HG03135 (cell line): ENCODE data around the gene PRELID1.

Source experiments
- ATAC-seq: cut with Tn5 transposase; IDR thresholded peaks from one replicate; pipeline ENCODE4 v1.9.1; 2021; ENCODE audit warnings: mild to moderate bottlenecking, moderate library complexity; ENCODE audit not compliant: unreplicated experiment

Gene PRELID1

DNA sequence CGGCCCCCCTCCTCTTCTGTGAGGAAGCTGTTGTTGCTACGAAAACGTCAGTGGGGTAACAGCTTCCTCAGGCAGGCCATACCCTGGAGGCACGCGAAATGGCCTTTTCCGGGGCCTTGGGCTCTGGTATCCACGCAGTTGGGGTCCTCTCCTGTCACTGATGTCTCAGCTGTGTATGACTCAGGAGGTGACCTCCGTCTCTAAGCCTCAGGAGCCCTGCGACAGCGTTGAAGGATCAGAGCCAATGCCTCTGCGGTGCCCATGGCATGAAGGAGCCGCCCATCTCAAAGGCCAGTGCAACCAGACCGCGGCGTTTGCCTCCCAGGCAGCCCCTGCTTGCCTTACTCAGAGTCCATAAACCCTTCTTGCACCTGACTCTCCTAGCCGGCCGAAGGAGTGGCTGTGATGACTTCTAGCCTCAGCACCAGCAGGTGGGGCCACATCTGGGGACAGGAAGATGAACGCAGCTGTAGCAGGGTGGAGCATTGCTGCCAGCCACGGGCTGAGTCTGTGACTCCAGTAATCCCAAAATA lies 9.1 kb downstream of the PRELID1 start:
- ATAC-seq, result peak; percentile 31

DNA sequence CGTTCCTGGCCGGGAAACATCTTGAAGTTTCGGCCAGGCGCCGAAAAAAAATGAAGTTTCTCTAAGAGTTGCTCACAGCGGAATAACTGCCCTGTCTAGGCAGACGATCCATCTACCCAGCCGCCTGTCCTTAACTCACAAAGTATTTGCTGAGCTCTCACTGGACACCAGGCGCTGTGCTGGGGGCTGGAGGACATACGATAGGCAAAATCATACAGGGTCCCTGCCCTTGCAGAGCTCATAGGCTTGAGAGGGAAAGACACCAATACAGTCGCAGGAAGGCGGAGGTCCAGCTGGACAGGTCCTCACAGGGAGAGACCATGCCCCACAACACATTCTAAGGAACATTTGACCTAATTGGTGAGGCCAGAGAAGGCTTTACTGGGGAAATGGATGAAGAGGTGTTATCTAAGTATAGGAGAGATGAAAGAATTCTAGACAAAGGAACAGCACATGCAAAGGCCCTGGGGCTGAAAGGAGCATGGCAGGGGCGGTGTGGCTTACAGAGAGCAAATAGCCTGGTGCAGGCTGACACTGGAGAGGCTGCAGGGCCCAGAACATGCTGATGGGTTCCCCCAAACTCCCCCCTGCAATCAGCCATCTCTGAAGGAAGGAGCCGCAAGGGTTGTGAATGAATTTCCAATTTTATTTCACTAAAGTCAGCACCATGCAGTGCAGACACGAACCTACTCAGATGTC lies 10.1 kb downstream of the PRELID1 start:
- no peak for ATAC-seq

DNA sequence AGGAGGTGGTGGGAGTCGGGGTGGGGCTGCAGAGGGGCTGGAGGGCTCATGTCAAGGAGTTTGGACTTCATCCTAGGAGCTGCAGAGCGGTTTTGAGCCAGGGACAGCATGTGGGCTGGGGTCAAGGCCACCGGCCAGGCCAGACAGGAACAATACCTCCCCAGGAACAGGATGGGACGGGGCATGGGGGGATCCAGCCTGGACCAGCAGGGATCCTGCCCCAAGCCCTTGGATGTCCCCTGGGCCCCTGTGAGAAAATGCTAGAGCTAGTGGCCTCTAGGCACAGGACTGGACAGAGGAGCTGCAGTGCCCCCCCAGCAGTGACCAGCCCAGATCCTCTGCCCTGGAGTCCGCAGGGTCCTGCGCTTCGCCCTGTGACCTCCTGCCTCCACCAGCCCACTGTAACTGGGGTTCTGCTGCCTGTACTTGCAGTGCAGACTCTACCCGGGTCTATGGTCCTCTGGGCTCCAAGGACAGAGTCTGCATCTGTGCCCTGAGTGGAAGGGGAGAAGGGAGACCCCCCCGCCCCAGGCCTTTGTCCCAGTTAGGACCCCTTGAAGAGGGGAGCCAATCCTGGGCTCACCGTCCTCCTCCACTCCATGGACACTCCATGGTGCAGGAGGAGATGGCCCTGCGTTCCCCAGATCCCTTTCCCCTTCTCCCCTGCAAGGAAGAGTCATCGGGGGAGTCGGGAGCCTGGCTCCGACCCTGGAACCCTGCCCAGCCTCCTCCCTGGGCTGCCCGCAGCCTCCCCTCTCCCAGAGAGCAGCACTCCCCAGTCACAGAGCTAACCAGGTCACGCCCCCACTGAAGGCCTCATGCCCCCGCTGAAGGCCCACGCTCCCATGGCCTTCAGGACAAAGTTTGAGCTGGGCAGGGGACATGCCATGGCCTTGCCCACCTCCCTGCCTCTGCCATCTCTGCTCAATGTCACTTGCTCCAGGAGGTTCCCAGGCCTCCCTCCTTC lies 11.1 kb downstream of the PRELID1 start:
- ATAC-seq, result no peak

DNA sequence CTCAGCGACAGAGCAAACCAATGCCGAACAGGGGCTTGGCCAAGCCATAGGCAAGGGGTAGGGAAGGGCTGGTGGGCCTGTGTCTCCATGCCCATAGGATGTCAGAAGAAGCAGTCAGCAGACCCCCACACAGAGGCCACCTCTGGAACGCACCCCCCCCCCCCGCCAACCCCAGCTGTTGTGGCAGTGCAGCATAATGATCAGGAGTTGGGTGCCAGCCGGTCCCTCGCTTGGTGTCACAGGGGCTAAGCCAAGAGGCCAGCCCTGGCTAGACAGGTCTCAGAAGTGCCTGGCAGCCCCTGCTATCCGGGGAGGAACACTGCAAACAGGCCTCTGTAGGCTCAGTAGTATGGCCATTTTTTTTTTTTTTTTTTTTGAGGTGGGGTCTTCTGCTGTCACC lies 11.8 kb downstream of the PRELID1 start:
- no peak for ATAC-seq

DNA sequence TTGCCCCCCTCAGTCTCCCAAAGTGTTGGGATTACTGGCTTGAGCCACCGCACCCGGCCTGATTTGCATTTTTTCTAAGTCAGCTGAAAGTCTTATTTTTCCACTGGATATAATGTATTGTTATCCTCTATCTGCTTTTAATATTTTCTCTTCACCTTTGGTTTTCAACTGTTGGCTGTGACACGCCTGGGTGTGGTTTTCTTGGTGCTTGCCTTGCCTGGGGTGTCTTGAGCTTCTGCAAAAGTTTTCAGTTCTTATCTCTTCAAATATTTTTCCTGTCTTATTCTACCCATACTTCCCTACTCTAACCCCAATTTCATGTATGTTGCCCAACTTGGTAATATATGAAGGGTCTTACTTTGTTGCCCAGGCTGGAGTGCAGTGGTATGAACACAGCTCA lies 12.4 kb downstream of the PRELID1 start:
- no peak for ATAC-seq

DNA sequence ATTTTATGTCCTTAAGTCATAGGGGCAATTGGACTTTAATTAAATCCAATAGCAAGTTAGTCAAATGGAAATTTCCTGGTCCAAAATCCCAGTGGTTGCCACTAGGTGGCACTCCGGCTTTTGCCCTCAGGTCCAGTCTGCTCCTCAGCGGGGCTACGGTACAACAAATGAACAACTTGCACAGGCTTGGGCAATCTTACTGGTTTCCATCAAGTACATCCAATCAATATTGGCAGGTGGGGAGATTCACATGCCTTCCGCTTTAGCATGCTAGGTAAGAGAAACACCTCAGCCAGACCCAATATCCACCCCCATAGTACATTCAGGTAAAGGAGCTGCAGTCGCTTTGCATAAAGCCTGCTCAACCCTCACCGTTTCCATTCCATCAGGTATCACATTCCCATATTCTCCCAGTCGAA lies 14.4 kb downstream of the PRELID1 start:
- no peak for ATAC-seq

DNA sequence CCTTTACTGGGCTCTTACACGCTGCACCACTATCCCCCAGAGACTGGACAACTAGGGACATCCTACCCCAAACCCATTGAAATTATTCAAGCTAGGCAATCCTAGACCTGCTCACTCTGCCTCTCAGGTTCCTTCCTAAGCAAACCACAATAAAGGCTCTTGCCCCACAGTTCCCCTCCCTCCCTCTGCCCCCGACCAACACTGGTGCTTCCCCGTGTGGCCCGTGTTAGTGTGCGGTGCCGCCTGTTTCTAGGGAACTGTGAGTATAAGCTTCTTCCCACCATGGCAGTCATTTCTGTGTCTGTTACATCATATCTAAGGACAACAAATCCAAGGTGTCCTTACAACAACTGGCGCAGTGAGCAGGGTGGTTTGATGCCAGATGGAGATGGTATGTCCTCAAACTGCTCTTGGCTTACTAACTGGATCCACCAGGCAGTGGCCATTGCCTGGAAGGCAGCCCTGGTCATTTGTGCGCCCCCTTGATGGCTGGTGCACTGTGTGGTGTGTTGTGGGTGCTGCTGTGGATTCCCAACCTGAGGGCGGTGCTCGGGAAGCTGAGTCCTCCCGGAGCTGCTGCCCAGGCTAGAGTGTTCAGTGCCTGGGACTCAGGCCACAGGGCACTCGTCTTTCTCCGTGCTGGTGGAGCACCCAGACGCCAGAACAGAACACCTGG lies 16.5 kb downstream of the PRELID1 start:
- ATAC-seq, result no peak

DNA sequence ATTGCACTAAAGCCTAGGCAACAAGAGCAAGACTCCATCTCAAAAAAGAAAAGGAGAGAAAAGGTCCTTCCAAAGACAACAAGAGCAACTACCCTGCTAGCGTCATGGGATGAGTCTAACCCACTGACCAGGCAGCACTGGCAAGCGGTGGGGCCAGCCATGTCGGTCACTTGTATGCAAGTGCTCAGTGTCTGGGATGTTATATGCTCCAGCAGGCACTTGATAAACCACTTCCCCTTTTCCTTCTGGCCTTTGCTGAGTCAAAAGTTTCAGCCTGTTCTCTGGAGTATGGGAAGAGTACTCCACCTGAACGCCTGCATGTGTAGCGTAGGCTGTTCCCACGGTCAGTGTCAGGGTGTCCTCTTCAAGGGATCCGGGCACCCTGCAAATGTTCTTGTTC lies 17.3 kb downstream of the PRELID1 start:
- no peak for ATAC-seq

DNA sequence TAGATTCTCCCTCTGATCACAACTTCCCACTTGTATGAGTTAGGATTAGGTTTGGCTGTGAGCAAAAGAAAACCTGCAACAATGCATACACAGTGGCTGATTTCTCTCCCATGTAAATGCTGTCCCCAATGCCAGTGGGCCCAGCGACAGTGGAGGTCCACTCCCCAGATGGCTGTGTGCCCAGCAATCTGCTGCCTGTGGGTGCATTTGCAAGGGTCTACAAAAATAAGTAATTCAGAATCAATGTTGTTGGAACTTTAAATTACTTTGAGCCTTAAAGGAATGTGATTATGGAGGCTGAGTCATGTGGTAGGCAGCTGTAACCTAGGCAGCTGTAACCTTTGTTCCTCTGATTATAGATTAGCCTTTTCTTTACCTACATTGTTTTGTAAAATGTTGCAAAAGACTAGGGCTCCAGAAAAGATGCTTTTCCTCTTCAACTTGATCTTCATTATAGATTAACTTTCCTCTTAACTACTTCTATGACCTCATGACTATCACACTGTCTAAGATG lies 22.3 kb downstream of the PRELID1 start:
- no peak for ATAC-seq

DNA sequence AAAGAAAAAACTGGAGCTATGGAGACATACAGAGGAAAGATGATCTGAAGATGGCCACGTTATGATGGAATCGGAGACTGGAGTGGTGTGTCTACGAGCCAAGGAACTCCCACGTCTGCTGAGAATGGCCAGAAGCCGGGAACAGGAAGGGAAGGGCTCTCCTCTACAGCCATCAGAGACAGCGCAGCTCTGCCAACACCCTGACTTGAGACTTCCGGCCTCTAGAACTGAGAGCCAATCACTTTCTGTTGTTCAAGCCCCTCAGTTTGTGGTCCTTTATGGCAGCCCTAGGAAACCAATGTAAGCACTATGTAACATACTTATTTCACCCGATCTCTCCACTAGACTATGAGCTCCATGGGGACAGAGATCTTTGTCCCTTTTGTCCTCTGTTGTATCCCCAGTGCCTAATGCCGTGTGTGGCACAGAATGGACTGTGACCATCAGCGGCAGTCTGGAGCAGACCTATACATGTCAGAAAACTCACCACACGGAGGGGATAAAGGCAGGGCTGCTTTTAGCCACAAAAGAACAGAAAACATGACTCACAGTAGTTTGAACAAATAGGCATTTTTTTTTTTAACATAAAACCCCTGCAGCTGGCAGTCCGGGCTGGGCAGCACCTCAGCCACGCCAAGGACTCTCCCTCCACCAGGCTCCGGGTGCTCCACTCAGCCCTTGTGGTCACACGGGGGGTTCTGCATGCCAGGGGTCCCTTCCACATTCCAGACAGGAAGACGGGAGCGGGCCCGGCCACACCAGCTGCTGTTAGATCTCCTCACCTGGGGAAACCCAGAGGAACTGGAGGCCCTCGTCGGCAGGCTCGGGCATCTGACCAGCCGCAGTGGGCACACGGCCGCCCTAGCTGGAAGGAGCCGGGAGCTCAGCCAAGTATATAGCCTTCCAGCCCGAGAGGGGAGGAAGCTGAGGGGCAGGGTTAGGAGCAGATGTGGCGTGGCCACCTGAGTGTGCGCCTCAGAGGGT lies 24.2 kb downstream of the PRELID1 start:
- ATAC-seq, result no peak

DNA sequence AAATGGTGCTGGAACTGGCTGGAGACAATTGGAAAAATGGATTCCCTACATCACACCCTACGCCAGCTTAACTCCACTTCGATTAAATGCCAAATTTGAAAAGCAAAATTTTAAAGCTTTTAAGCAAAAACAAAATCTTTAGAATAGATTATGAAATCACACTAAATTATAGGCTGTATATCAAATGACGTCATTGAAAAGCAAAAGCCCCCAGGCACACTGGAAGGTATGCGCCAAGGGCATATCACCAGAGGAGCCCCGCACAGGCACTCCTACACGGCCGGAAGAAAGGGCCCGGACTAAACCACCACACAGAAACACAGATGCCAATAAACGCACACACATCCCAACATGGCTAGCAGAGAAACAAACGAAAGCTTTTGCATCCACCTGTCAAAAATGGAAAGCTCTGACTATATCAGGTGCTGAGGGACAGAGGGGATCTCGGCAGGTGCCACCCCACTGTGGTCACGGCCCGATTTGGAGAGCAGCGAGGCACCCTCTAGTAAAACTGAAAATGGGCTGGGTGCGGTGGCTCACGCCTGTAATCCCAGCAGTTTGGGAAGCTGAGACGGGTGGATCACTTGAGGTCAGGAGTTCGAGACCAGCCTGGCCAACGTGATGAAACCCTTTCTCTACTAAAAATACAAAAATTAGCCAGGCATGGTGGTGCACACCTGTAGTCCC lies 25.1 kb downstream of the PRELID1 start:
- no peak for ATAC-seq

DNA sequence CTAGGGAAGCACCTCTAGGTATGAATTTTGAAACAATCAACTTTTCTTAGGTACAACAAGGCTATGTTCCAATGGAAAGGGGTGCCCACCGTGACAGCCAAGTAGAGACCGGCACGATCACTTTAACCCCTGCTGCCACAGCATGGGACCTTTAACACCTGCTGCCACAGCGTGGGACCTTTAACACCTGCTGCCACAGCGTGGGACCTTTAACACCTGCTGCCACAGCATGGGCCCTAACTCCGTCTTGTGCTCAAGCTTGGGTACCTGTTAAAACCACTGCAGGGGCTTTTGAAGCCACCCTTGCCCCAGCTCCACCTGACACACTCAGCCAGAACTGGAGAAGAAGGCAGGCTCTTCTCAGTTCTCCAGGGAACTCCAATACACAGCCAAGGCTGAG lies 26.3 kb downstream of the PRELID1 start:
- ATAC-seq, result no peak

DNA sequence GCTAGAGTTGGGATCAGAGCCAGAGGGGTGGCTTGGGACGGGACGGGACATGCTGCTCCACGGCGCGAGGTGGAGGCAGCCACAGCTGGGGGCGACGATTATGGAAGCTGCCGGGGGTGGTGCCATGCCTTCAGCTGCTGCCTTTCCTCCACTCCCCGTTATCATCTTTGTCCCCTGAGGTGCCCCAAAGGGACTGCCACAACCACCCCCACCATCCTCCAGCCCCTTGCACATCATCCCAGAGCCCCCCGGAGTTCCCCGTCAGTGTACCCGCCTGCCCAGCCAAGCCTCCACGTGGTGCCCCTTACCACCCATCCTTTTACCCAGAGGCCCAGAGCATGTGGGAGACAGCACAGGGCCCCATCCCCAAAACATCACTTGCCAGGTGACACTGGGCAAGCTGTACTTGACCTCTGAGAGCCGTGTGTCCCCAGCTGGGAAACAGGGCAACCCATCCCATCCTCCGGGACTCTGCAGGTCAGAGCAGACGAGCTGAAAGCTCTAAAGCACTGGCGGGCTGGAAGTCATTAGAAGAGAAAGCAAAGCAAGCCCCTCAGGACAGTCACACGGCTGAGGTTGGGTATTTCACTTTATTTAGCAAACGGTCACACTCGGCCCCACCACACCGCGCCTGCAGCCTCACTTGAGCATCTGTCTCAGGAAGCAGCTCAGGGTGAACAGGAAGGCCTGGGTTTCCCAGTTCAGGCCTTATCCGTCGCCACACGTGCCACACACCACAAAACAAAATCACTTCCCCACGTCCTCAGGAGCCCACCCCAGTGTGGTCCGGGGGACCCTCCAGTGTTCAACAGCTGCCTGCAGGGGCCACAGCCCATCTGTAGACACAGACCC lies 27.6 kb downstream of the PRELID1 start:
- no peak for ATAC-seq

DNA sequence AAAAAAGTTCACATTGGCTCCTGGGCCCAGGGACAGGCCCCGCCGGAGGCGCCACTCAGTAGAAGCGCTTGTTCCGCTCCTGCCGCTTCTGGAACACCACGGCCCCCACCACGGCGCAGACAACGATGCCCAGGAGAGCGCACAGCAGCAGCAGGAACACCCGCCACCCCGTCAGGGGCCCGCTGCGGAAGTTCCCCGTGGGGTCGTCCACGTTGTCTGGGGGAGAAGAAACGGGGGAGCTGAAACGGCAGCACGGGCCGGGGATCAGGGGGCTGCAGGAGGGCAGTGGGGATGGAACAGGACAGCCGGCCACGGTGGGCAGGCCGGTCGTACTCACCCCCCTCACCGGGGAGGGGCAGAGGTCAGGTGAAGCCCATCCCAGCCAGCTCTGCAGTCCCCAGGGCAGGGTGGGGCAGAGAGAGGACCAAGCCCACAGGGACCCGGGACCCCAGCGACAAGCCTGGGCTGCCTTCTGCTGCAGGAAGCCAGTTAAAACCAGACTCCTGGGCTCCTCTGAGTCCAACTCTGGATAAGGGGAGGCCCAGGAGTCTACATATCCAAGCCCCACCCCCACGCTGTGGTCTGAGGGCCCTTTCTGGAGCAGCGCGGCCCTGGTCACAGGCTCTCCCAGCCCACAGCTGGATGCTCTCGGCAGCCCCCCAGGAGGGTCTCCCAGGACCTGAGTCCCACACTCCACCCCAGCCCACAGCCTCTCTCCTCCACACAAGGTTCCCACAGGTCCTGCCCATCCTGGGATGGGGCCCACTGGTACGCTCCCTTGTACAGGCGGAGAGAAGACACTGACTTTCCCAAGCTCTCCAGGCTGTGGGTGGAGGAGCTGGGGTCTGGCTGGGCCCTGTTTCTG lies 28.7 kb downstream of the PRELID1 start:
- no peak for ATAC-seq

DNA sequence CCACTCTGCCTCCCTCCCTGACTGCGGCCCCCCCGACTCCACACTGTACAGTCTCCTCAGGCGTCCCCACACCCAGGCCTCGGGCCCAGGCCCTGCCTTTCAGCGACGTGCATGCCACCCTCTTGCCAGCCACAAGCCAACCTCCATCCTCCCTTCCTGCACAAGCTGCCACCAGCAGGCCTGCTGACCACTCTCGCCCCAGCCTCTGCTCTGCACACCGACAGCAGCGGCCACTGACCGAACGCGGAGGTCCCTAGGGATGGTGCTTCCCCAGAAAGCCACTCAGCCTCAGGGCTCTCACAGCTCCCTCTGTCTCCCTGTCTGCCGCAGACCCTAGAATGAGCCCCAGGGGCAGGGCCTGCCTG lies 29.3 kb downstream of the PRELID1 start:
- no peak for ATAC-seq

DNA sequence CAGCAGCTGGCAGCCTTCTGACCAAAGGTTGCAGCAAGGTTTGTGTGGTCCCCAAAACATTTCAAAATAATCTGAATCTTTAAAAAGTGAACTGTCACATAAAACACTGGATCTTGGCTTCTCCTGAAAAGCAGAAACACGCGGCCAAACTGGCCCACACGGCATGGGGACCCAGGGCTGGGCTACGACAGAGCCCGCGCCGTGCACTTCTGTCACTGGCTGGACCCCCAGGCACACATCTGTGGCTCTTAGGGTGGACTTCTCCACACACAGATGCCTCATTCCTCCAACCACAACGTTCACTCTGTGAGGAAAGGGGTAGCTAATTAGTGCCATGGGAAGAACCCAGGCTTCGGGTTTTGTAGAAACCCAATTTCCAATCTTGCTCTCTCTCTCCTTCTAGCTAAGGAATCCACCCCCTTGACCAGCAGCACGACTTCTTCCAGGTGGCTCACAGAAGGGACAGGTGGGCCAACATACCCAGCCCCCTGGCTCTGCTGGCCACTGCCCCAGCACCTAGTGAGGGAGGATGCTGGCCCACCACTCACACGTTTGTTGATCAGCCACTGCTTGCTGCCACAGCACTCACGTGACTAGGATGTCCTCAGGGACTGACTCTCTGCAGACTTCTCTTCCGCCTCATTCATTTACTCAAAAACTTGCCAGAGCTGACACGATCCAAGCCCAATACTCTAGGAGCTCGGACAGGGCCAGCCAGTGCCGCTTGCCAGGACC lies 30.0 kb downstream of the PRELID1 start:
- ATAC-seq, result no peak

DNA sequence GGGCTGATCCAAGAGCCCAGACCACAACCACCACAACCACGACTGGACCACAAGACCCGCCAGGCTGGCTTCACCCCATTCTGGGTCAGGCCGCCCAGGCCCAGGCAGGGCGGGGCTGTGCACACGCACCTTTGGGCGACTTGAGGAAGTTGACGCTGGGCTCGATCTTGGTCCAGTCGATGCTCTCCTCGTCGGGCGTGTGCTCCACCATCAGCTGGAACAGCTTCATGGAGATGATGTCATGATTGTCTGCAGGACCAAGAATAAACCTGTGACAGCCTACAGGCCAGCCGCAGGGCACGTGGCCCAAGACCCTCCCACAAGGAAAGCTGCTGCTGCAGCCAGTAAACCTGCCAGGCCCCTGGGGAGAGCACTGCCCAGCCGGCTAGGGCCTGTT lies 30.6 kb downstream of the PRELID1 start:
- no peak for ATAC-seq
